HG03457 (cell line): ENCODE measurements around the gene OAT.
A peak's percentile ranks its signal among the peaks of the same experiment; 100 is the strongest.

Source experiments
- ATAC-seq: cut with Tn5 transposase; IDR thresholded peaks from one replicate; pipeline ENCODE4 v1.9.1; 2021; ENCODE audit warnings: moderate number of reproducible peaks; ENCODE audit not compliant: unreplicated experiment

OAT gene

GRCh38 chr10:124407456-124407855 lies 11.3 kb downstream of the OAT start:
- no peak for ATAC-seq

GRCh38 chr10:124403548-124403947 lies 15.2 kb downstream of the OAT start:
- ATAC-seq = peak; percentile 76

GRCh38 chr10:124402273-124402672 lies 16.4 kb downstream of the OAT start:
- ATAC-seq = no peak

- ATAC-seq = no peak
Measured at GRCh38 chr10:124401633-124402032, 17.1 kb downstream of the OAT start.

GRCh38 chr10:124394583-124394982 lies 24.1 kb downstream of the OAT start:
- ATAC-seq = no peak

GRCh38 chr10:124392626-124393342 lies 25.9 kb downstream of the OAT start:
- ATAC-seq = no peak

- no peak for ATAC-seq
Measured at GRCh38 chr10:124390471-124391187, 28.1 kb downstream of the OAT start.

- no peak for ATAC-seq
Measured at GRCh38 chr10:124389613-124390361, 28.9 kb downstream of the OAT start.

- peak; percentile 72 for ATAC-seq
Measured at GRCh38 chr10:124388823-124389612, 29.7 kb downstream of the OAT start.

- no peak for ATAC-seq
Measured at GRCh38 chr10:124388476-124388822, 30.3 kb downstream of the OAT start.

- ATAC-seq = no peak
Measured at GRCh38 chr10:124387078-124387874, 31.4 kb downstream of the OAT start.

- no peak for ATAC-seq
Measured at GRCh38 chr10:124386186-124387077, 32.3 kb downstream of the OAT start.

GRCh38 chr10:124385627-124386185 lies 33.0 kb downstream of the OAT start:
- ATAC-seq = no peak

GRCh38 chr10:124384591-124385190 lies 34.0 kb downstream of the OAT start:
- no peak for ATAC-seq

GRCh38 chr10:124384172-124384571 lies 34.6 kb downstream of the OAT start:
- no peak for ATAC-seq

GRCh38 chr10:124383496-124383895 lies 35.2 kb downstream of the OAT start:
- ATAC-seq = no peak

GRCh38 chr10:124381011-124381611 lies 37.6 kb downstream of the OAT start:
- ATAC-seq = no peak
